DOHH2 (cell line): ENCODE data around the gene RALGAPA2.
A peak's percentile ranks its signal among the peaks of the same experiment; 100 is the strongest.

Experiments used
- H3F3A ChIP-seq: fragments of 200-600 bp; sonication (generic), shearing (Covaris generic); 2 replicates; pipeline ENCODE4 v1.6.0; 2016; ENCODE audit warnings: antibody characterized with exemption, mild to moderate bottlenecking; ENCODE audit not compliant: control insufficient read depth, insufficient read depth
- H3K27ac ChIP-seq: fragments of 200-600 bp; sonication (generic); 2 replicates; pipeline ENCODE4 v1.5.1; 2014; ENCODE audit warnings: low read depth, mild to moderate bottlenecking, low read length, moderate library complexity
- H3K27me3 ChIP-seq: fragments of 200-600 bp; sonication (generic); 2 replicates; pipeline ENCODE4 v1.6.1; 2014; ENCODE audit warnings: mild to moderate bottlenecking, low read length, mixed read lengths; ENCODE audit not compliant: control insufficient read depth
- H3K36me3 ChIP-seq: fragments of 200-600 bp; sonication (generic); 2 replicates; pipeline ENCODE4 v1.6.1; 2014; ENCODE audit warnings: mild to moderate bottlenecking, low read length, moderate library complexity, mixed read lengths; ENCODE audit not compliant: control insufficient read depth
- H3K4me1 ChIP-seq: fragments of 200-600 bp; sonication (generic); 2 replicates; pipeline ENCODE4 v1.6.1; 2014; ENCODE audit warnings: mild to moderate bottlenecking, low read length, mixed read lengths; ENCODE audit not compliant: control insufficient read depth
- H3K4me2 ChIP-seq: fragments of 200-600 bp; sonication (generic); 2 replicates; pipeline ENCODE4 v1.6.0; 2014; ENCODE audit warnings: mild to moderate bottlenecking, low read length, moderate library complexity
- H3K4me3 ChIP-seq: fragments of 200-600 bp; sonication (generic); 2 replicates; pipeline ENCODE4 v1.5.1; 2014; ENCODE audit warnings: mild to moderate bottlenecking, low read length, mixed read lengths
- H3K79me2 ChIP-seq: fragments of 200-600 bp; sonication (generic); 2 replicates; pipeline ENCODE4 v1.6.1; 2014; ENCODE audit warnings: mild to moderate bottlenecking, low read length, mixed read lengths; ENCODE audit not compliant: control insufficient read depth
- H3K9me2 ChIP-seq: fragments of 200-600 bp; sonication (generic); replicated peaks from 2 replicates; pipeline ENCODE4 v1.6.1; 2014; ENCODE audit warnings: mild to moderate bottlenecking, low read length, mixed read lengths; ENCODE audit not compliant: control insufficient read depth
- H3K9me3 ChIP-seq: fragments of 200-600 bp; sonication (generic); 2 replicates; pipeline ENCODE4 v1.6.1; 2014; ENCODE audit warnings: antibody characterized with exemption, low read length, mixed read lengths; ENCODE audit not compliant: control insufficient read depth, insufficient read depth
- H4K20me1 ChIP-seq: fragments of 200-600 bp; sonication (generic); 2 replicates; pipeline ENCODE4 v1.6.0; 2014; ENCODE audit warnings: low read depth, mild to moderate bottlenecking, antibody characterized with exemption, low read length, moderate library complexity; ENCODE audit not compliant: control insufficient read depth, insufficient read depth
- EZH2phosphoT487 ChIP-seq: fragments of 200-600 bp; sonication (generic); IDR thresholded peaks from 2 replicates; pipeline ENCODE4 v1.6.1; 2017; ENCODE audit warnings: borderline replicate concordance, mild to moderate bottlenecking, antibody characterized with exemption, low read length, moderate library complexity, mixed read lengths
- TF ChIP-seq, protein P1 (sequence below): fragments of 200-600 bp; sonication (generic); IDR thresholded peaks from one replicate; pipeline ENCODE4 v1.5.1; 2014; ENCODE audit warnings: antibody characterized with exemption, mild to moderate bottlenecking, low read depth, low read length; ENCODE audit not compliant: poor library complexity, severe bottlenecking

RALGAPA2 gene

DNA sequence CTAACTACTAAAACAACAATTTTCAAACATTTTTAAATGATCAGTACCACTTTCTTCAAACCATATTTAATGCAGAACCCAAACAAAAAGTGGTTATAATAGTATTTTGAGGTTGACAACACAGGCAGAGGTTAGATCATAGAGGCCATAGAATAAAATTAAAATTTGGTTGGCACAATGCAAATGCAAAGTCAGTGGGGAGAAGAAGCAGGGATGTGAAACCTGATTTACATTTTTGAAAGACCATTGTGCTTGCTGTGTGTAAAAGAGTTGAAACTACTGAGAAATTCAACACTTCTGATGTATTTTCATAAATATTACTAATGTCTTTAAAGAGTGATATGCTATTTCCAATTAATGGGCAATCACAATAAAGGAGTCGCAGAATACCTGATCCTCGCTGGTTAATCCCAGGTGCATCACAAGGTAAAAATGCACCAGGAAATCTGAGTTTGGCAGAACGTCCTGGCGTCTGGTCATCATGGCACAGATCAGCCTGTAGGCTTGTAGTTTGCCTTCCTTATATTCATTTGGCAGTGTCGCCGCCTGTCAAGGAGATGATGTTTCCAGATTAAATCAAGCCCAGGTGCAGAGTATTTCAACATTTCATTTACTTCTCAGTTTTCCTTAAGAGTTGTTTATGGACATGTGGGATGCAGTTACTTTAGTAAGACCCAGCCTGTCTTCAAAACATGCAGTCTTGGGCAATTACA lies 141.2 kb downstream of the RALGAPA2 start:
- Histone ChIP-seq H3K9me2 (no peaks in the 10 kb centered on the region), H3K36me3 (no peaks in the 10 kb centered on the region), H3K27ac (no peak overlapping the region), H3F3A (no peaks in the 10 kb centered on the region), H4K20me1 (no peaks in the 10 kb centered on the region), H3K4me3 (no peak overlapping the region), H3K4me2 (no peak overlapping the region), H3K27me3 (no peaks in the 10 kb centered on the region), H3K9me3 (no peaks in the 10 kb centered on the region), H3K4me1 (no peaks in the 10 kb centered on the region), H3K79me2 (no peaks in the 10 kb centered on the region)
- TF ChIP-seq, protein P1, sequence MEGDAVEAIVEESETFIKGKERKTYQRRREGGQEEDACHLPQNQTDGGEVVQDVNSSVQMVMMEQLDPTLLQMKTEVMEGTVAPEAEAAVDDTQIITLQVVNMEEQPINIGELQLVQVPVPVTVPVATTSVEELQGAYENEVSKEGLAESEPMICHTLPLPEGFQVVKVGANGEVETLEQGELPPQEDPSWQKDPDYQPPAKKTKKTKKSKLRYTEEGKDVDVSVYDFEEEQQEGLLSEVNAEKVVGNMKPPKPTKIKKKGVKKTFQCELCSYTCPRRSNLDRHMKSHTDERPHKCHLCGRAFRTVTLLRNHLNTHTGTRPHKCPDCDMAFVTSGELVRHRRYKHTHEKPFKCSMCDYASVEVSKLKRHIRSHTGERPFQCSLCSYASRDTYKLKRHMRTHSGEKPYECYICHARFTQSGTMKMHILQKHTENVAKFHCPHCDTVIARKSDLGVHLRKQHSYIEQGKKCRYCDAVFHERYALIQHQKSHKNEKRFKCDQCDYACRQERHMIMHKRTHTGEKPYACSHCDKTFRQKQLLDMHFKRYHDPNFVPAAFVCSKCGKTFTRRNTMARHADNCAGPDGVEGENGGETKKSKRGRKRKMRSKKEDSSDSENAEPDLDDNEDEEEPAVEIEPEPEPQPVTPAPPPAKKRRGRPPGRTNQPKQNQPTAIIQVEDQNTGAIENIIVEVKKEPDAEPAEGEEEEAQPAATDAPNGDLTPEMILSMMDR: no peak
- TF ChIP-seq EZH2phosphoT487: no peak

GRCh38 chr20:20568604-20569205 lies 143.7 kb downstream of the RALGAPA2 start:
- no peaks in the 10 kb centered on the region for H3K9me3 ChIP-seq
- H3K9me2 ChIP-seq: no peaks in the 10 kb centered on the region
- H4K20me1 ChIP-seq: no peaks in the 10 kb centered on the region
- H3K27me3 ChIP-seq: no peaks in the 10 kb centered on the region
- no peaks in the 10 kb centered on the region for H3K4me1 ChIP-seq
- no peaks in the 10 kb centered on the region for H3F3A ChIP-seq
- no peak for TF ChIP-seq EZH2phosphoT487
- TF ChIP-seq, protein P1: peak; percentile 64
- no peaks in the 10 kb centered on the region for H3K79me2 ChIP-seq
- H3K4me3 ChIP-seq: no peak overlapping the region
- no peak overlapping the region for H3K4me2 ChIP-seq
- no peaks in the 10 kb centered on the region for H3K36me3 ChIP-seq
- H3K27ac ChIP-seq: no peak overlapping the region

GRCh38 chr20:20567712-20568111 lies 144.7 kb downstream of the RALGAPA2 start:
- TF ChIP-seq, protein P1: no peak
- TF ChIP-seq EZH2phosphoT487: no peak
- Histone ChIP-seq H3K4me2 (no peak overlapping the region), H4K20me1 (no peaks in the 10 kb centered on the region), H3K27ac (no peak overlapping the region), H3K79me2 (no peaks in the 10 kb centered on the region), H3K9me3 (no peaks in the 10 kb centered on the region), H3F3A (no peaks in the 10 kb centered on the region), H3K4me3 (no peak overlapping the region), H3K4me1 (no peaks in the 10 kb centered on the region), H3K9me2 (no peaks in the 10 kb centered on the region), H3K36me3 (no peaks in the 10 kb centered on the region), H3K27me3 (no peaks in the 10 kb centered on the region)
